Stimulated activated CD8-positive, alpha-beta memory T cell treated with anti-CD3 and anti-CD28 coated beads, Interleukin-7, amount 100 ng/mL, for 48 hours (primary cell): ENCODE data around the gene SSR1.
"Not testable (repeated sequence)": the region's sequence is repeated elsewhere in the genome, so short reads cannot be mapped to it uniquely, and the experiment has no call there.

Source experiments
- DNase-seq, 2 donors: peaks; one replicate each; pipeline ENCODE4 v3.0.0-alpha.2; 2020; ENCODE audit warnings: low read depth in 1 of 2; ENCODE audit errors: extremely low read depth in 1 of 2

The SSR1 gene

DNA sequence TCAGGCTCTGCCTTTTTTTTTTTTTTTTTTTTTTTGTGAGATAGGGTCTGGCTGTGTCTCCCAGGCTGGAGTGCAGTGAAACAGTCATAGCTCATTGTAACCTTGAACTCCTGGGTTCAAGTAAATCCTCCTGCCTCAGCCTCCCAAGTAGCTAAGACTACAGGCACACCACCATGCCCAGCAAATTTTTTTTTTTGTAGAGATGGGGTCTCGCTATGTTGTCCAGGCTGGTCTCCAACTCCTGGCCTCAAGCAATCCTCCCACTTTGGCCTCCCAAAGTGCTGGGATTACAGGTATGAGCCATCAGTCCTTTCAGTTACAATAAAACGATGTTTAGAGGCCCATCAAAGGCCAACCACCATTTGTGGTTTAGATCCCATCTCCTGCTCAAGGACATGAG, 6.4 kb upstream of the SSR1 start:
- not testable (repeated sequence) for DNase-seq

DNA sequence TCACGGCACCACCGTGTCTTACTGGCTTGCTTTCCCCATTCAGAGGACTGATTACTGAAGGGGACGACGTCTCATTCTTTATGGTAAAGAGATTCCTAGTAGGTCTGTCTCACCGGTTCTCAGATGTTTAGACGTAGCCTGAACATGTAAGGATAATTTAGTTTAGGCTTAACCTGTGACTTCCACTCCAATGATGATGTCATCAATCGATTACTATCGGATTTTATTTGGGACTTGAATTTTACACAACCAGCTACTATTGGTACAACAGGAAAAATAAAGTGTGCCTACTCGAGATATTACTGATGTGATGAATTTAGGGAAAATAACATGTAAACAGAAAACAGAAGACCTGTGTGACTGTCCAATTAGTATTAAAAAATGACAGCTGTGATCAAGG, 4.5 kb upstream of the SSR1 start:
- no peak for DNase-seq

DNA sequence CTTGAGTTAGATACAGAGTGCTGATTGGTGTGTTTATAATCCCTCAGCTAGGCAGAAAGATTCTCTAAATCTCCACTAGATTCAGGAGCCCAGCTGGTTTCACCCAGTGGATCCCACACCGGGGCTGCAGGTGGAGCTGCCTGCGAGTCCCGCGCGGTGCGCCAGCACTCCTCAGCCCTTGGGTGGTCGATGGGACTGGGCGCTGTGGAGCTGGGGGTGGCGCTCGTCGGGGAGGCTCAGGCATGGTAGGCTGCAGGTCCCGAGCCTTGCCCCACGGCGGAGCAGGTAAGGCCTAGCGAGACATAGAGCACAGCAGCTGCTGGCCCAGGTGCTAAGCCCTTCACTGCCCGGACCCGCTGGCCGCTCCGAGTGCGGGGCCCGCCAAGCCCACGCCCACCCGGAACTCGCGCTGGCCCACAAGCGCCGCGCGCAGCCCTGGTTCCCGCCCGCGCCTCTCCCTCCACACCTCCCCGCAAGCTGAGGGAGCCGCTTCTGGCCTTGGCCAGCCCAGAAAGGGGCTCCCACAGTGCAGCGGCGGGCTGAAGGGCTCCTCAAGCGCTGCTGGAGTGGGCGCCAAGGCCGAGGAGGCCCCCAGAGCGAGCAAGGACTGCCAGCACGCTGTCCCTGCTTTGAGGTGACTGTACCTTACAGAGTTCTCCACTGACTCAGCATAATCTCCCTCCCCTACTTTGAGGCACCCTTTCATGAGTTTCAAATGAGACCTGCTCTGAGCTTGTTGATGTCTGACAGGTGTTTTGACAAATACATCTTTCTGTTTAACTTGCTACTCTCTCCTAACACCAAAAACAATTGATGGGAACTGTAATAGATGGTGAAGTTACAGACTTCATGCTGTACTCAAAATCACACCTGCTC, 3.9 kb upstream of the SSR1 start:
- no peak for DNase-seq

DNA sequence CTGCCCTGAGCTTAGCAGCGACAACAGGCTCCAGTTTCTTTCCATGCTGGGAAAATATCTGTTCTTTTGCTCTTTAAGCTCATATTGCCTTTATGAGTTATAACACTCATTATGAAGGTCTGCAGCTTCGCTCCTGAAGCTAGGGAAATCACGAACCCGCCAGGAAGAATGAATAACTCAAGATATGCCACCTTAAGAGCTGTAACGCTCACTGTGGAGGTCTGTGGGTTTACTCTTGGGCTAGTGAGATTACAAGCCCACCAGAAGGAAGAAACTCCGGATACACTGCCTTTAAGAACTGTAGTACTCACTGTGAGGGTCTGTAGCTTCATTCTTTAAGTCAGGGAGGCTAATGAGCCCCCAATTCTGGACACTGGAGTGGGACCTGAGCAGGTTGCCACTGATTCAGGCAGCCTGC, 3.0 kb upstream of the SSR1 start:
- DNase-seq = no peak

DNA sequence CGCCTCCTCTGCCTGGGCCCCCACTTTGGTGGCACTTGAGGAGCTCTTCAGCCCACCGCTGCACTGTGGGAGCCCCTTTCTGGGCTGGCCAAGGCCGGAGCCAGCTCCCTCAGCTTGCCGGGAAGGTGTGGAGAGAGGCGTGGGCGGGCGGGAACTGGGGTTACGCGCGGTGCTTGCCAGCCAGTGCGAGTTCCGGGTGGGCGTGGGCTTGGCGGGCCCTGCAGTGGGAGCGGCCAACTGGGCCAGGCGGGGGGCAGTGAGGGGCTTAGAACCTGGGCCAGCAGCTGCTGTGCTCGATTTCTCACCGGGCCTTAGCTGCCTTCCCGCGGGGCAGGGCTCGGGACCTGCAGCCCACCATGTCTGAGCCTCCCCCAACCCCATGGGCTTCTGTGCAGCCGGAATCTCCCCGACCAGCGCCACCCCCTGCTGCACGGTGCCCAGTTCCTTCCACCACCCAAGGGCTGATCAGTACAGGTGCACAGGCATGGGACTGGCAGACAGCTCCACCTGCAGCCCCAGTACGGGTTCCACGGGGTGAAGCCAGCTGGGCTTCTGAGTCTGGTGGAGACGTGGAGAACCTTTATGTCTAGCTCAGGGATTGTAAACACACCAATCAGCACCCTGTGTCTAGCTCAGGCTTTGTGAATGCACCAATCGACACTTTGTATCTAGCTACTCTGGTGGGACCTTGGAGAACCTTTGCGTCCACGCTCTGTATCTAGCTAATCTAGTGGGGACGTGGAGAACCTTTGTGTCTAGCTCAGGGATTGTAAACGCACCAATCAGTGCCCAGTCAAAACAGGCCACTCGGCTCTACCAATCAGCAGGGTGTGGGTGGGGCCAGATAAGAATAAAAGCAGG, 2.3 kb upstream of the SSR1 start:
- DNase-seq = not testable (repeated sequence)

DNA sequence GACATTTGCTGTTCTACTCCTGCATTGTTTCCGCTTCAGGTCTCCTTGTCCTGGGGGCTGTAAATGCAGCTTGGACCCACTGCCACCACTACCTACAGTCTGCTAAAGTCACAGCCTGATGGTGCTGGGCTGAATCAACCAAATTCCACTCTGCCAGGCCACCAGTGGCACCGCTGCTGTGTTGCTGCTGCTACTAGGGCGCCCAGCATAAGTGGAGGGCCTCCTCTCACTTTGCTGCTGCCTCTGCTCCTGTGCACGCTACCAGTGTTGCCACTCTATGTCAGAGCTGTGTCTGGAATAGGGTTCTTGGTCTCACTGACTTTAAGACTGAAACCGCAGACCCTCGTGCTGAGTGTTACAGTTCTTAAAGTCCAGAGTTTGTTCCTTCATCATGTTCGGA, 1.4 kb upstream of the SSR1 start:
- no peak for DNase-seq

DNA sequence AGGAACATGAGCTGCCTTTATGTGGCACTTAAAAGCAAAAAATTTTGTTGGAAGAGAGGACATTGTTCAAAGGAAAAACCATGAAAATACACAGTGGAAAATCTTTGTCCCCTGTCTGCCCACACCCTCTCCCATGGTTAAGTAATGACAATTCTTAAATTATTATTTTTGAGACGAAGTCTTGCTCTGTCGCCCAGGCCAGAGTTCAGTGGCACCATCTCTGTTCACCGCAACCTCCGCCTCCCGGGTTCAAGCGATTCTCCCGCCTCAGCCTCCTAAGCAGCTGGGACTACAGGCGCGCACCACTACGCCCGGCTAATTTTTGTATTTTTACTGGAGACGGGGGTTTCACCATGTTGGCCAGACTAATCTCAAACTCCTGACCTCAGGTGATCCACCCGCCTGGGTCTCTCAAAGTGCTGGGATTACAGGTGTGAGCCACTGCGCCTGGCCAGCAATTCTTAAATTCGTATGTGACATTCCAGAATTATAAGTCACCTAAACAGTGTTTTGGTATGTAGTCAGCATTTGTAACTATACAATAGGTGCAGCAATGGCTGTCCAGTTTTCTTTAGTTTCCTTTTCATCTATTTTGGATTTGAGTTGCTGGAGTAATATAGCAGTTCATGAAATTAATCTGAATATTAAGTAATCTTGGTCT, 636 bp upstream of the SSR1 start:
- no peak for DNase-seq

DNA sequence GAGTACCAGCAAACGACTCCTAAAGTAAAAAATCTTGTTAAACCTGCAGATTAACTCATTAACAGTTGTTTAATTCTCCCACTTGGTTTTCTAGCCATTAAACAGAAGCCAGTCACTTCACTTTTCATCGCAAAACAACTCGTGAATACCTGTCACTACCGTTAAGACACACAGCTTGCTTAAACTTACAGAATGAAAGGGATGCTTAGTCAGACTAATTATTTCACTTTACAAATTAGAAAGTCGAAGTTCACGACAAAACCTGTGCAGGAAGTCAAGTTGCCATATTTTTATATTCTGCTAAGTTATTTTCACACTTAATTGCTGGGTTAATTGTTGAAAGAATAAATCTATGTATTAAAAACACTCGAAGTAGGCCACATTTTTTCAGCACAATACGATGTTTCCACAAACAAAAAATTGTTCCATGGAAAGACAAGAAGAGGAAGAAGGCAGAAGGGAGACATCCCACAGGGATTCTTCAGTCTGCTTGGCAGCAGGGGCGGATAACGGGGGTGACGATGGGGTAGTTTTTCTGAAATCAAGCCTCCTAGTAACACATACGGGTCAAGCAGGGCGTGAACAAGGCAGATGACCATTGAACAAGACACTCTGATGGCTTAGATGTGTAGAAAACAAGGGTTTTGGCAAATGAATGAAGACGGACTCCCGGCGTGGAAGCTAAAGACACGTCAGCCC, 933 bp downstream of the SSR1 start:
- no peak for DNase-seq

DNA sequence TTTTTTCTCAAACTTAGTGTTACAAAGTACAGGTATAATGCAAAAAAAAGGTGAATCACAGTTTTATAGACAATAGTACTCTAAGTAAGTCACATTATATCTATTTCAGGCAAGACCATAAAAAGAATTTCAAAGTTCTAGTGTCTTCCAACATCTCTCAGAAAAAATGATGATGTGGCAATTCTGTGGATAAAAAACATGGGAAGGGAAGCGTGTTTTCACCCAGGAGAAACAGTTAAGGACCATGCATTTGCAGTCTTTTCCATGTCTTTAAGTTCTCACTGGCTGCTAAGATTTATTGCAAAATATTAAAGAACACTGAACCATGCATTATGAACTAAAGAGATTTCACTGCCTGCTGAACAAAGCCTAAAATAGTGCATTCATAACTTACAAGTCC, 1.8 kb downstream of the SSR1 start:
- no peak for DNase-seq

DNA sequence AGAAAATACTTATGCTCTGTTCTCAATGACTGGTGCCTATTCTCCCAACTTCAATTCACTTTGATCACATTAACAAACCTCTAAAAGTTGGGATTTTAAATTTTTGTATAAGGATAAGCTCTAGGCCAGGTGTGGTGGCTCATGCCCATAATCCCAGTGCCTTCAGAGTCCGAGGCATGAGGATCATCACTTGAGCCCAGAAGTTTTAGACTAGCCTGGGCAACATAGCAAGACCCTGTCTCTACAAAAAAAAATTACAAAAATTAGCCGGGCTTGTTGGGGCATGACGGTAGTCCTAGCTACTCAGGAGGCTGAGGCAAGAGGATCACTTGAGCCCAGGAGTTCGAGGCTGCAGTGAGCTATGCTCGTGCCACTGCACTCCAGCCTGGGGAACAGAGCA, 3.9 kb downstream of the SSR1 start:
- DNase-seq = no peak

DNA sequence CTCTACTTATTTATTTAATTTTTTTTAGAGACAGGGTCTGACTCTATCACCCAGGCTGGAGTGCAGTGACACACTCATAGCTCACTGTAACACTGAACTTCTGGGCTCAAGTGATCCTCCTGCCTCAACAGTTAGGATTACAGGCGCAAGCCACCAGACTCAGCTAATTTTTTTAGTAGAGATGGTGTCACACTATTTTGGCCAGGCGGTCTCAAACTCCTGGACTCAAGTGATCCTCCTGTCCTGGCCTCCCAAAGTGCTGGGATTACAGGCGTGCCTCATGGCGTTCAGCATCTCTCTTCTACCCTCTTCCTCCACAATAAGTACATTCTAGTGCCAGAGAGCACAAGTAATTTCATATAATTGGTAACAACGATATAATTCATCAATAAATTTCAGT, 5.5 kb downstream of the SSR1 start:
- no peak for DNase-seq

DNA sequence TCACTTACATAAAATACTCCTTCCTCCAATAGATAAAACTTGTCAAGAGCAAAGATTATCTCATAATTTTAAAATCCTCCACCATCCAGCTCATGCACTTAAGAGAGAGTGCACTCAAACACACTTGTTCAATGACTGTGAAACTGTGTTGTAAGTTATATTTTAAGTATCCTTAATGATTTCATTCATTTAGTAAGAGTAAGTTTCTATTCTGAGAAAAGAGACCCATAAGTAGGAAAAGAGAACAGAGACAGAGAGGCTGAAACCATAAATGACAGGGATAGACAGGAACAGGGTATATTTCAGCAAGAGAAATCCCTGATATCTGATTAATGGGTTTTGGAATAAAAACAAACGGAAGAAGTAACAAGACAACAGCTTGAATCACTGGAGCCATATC, 8.2 kb downstream of the SSR1 start:
- DNase-seq = no peak

DNA sequence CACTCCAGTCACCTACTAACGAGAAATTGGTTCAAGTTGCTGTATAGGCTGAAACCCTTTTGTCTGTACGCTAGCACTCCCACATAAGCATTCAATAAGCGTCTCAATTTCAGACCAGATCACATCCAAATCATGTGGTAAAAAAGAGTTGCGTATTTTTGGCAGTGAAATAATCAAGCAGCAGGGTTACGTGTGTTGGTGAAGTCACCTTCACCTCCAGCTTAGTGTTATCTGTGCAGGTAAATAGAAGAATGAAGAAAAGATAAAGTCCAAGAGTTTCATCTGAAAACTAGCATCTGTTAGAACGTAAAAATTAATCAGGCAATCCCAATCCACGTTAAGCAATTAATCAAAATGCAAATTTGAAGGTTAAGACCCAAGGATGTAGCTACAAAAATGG, 11.3 kb downstream of the SSR1 start:
- DNase-seq = no peak

DNA sequence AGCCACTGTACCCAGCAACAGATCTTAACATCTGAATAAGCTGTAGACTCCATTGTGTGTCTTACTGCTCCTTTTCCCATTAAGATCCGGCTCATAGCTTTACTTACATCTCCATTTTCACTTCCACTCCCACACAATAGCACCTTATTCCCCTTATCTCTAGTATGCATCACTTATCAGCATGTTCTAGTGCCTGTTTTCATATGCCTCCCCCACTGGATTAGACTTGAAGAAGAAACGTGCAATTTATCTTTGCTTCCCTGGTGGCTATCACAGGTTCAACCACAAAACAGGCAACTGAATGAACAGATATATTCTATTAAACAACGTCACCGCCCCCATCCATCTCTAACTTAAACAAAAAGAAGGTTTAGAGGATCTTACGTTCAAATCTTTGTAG, 12.1 kb downstream of the SSR1 start:
- no peak for DNase-seq

DNA sequence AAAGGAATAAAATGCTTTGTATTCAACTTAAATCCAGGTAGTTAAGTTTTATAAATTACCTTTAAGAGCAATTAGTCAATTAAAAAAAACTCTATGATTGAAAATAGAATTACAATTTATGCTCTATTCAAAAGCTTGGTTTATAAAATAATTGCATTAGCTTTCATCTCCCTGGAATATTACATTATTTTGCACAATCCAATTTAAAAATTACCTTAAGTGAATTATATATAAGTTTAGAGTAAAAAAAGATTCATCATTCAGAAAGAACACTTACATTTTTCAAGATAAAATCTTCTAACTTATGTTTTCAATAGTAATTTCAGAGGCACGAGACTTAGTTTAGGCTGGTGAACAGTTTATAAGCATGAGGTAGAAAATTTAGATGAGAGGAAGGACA, 14.9 kb downstream of the SSR1 start:
- DNase-seq = no peak

DNA sequence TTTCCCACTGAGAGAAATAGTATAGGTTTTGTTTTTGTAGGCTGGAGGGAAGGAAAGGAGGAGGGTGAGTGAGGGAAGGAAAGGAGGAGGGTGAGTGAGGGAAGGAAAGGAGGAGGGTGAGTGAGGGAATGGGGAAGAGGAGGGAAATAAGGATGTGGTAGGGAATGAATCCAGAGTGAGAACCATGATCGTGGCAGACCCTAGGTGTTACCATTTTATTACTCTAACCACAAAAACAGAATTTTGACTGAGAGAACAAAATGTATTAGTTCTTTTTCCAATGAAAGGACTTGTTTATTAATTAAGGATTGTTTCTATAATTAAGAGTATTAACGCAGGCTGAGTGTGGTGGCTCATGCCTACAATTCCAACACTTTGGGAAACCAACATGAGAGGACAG, 16.4 kb downstream of the SSR1 start:
- DNase-seq = no peak

DNA sequence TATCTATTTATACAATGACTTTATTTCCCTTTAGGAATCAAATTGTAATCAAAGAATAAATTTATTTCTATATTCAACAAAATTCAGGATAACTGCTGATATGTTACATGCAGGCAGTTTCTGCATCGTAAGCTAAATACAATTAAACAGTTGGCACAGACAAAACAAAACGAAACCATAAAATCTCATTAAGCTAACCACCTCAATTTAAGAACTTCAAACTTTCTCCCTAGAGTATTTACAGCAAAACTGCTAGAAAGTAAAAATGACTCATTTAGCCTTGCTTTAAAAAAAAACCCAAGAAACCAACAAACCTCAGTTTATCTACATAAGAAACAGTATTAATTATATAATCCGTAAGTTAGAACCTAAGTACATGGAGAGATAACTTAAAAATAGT, 17.1 kb downstream of the SSR1 start:
- DNase-seq = no peak

DNA sequence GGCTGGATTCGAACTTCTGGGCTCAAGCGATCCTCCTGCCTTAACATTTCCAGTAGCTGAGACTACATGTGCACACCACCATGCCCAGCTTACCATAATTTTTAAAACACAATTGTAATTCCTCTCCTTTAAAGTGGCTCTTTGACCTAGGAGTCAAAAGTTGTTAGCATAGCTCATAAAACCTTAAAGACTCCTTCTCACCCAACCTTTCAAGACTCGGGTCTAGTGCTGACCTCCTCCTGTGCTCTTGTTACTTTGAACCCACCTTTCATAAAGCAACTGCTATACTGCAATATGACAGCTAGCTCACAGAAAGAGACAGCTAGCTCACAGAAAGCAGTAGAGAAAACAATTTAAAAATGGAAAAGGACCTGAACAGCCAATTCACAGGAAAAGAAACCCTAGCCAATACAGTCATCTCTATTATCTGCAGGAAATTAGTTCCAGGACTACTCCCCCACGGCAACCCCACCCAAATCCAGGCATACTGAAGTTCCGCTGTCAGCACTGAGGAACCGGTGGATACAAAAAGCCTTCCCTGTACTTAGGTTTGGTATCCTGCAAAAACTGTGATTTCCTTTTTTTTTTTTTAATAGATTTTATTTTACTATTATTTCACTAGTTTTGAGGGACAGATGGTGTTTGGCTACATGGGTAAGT, 20.3 kb downstream of the SSR1 start:
- DNase-seq = no peak

DNA sequence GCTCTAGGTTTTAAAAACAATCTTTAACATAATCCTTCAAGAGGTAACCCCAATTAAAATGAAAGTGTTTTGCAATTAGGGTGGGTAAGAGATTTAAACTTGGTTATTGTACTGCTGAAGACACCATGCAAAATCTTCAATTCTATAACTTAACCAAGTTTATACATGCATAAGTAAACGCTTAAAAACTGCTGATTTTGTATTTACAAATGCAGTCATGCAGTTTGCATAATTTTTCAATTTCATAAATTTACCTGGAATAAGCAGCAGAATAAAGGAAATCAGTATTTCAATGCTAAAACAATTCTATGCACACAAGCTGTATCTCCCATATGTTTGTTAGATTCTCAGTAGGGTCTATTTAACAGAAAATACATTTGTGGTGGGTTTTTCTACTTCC, 22.9 kb downstream of the SSR1 start:
- no peak for DNase-seq

DNA sequence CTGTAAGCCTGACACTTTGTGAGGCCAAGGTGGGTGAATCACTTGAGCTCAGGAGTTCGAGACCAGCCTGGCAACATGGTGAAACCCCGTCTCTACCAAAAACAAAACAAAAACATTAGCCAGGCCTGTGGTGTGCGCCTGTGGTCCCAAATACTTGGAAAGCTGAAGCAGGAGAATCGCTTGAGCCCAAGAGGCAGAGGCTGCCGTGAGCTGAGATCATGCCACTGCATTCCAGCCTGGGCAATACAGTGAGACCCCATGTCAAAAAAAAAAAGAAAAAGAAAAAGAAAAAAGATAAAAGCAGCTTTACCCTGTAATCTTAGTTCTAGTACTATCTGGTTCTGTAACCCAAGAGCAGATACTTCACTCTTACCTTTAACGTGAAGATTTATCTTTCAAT, 27.6 kb downstream of the SSR1 start:
- DNase-seq = no peak

DNA sequence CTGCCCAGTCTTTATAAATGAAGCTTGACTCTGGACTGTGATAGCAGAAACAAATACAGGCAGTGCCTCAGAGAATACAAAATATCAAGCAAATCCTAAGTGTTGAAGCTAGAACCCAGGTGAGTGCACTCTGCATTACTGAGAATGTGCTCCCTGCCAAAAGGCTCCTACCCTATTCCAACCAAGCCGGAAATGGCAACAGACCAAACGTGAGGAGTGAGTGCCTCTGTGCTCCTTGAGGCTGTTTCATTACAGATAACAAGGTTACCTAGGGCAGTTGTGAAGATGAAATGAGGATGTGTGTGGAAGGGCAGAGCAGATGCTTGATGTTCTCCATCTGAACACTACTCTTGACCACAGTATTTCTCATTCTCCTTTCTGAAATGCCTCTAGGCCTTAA, 29.3 kb downstream of the SSR1 start:
- no peak for DNase-seq
